A549 (cell line): ENCODE measurements around the gene SEPTIN12. TPM values are rescaled to one million over a fixed set of nuclear protein-coding genes. Genes with fewer than 3 reads are reported as not detected.

Source experiments
- ATAC-seq, 2 experiments: fragments of 200-7000 bp in 1 of 2; fragments of >200 bp in 1 of 2; cut with Nextera tagmentation in 1 of 2; cut with Tn5 transposase in 1 of 2; 3 replicates each; pipeline versions ENCODE4 v1.8.0 to v1.9.1; 2018 to 2020; ENCODE audit warnings: mild to moderate bottlenecking in 1 of 2, moderate library complexity in 1 of 2
- CTCF ChIA-PET: fragments of 300-600 bp; sonication (Branson Sonifier 250); formaldehyde crosslinking; extraction: SDS; loops from one replicate; lab custom pipeline; 2021; ENCODE audit warnings: antibody characterized with exemption, inconsistent platforms; lab: Yijun Ruan, JAX
- POLR2A ChIA-PET: fragments of 350-600 bp; formaldehyde crosslinking; extraction: SDS; loops from one replicate; lab custom pipeline; 2021; ENCODE audit warnings: antibody characterized with exemption, inconsistent platforms; lab: Yijun Ruan, JAX
- DNase-seq, 2 experiments: peaks; one replicate each; pipeline versions ENCODE4 v3.0.0 to v3.0.0-alpha.2; 2011 to 2016; ENCODE audit warnings: low read depth in 1 of 2, low spot score in 1 of 2
- FAIRE-seq: peaks from 2 replicates; lab custom pipeline; 2011; peaks lifted over from hg19 to GRCh38; lab: Jason Lieb, UNC
- H3K27ac ChIP-seq, 2 experiments: fragments of >200 bp; sonication (Bioruptor Twin); formaldehyde crosslinking; 3 replicates each; pipeline ENCODE4 v1.5.1; 2016 to 2017
- H3K4me1 ChIP-seq: fragments of >200 bp; sonication (Bioruptor Twin); formaldehyde crosslinking; 3 replicates; pipeline ENCODE4 v1.6.1; 2016
- H3K4me2 ChIP-seq: fragments of >200 bp; sonication (Bioruptor Twin); formaldehyde crosslinking; 3 replicates; pipeline ENCODE4 v1.6.1; 2016
- H3K4me3 ChIP-seq: fragments of >200 bp; sonication (Bioruptor Twin); formaldehyde crosslinking; 3 replicates; pipeline ENCODE4 v1.5.1; 2016
- H3K9me3 ChIP-seq: fragments of >200 bp; sonication (Bioruptor Twin); formaldehyde crosslinking; 3 replicates; pipeline ENCODE4 v1.6.1; 2016
- FOSL2 ChIP-seq, 2 experiments: fragments of 450-650 bp in 1 of 2; fragments of >200 bp in 1 of 2; sonication (Bioruptor Twin) in 1 of 2; formaldehyde crosslinking; IDR thresholded peaks; 2 replicates each; pipeline versions ENCODE4 v1.5.0 to v1.6.1; 2016 to 2020; ENCODE audit warnings: mild to moderate bottlenecking in 1 of 2, moderate library complexity in 1 of 2
- FOXS1 ChIP-seq: fragments of 250-450 bp; sonication (Bioruptor Pico); IDR thresholded peaks from 2 replicates; pipeline ENCODE4 v1.5.0; 2020; ENCODE audit warnings: mild to moderate bottlenecking, moderate library complexity
- HDAC2 ChIP-seq: fragments of 200-600 bp; sonication (generic); IDR thresholded peaks from 2 replicates; pipeline ENCODE4 v1.6.1; 2016
- HOXB5 ChIP-seq: fragments of 250-450 bp; sonication (Bioruptor Pico); IDR thresholded peaks from 2 replicates; pipeline ENCODE4 v1.5.0; 2020; ENCODE audit warnings: mild to moderate bottlenecking, moderate library complexity
- JUNB ChIP-seq: fragments of >200 bp; sonication (Bioruptor Twin); formaldehyde crosslinking; IDR thresholded peaks from 2 replicates; pipeline ENCODE4 v1.6.1; 2016
- MAFK ChIP-seq: fragments of 450-650 bp; IDR thresholded peaks from 2 replicates; pipeline ENCODE4 v1.6.1; 2014; ENCODE audit not compliant: partially characterized antibody
- MAZ ChIP-seq: fragments of 150-350 bp; IDR thresholded peaks from 2 replicates; pipeline ENCODE4 v1.6.1; 2014; ENCODE audit warnings: antibody characterized with exemption, low read depth, low read length, borderline replicate concordance
- NFE2L2 ChIP-seq: fragments of 150-350 bp; conservative IDR thresholded peaks from 2 replicates; pipeline ENCODE4 v1.6.1; 2014; ENCODE audit warnings: low read length
- NPAS2 ChIP-seq: fragments of 250-450 bp; sonication (Bioruptor Pico); IDR thresholded peaks from 2 replicates; pipeline ENCODE4 v1.8.0; 2022; ENCODE audit warnings: mild to moderate bottlenecking, moderate library complexity, borderline replicate concordance
- PHF8 ChIP-seq: fragments of 200-600 bp; sonication (generic); IDR thresholded peaks from 2 replicates; pipeline ENCODE4 v1.6.1; 2016; ENCODE audit warnings: low read depth, mild to moderate bottlenecking, antibody characterized with exemption, moderate library complexity, borderline replicate concordance
- RCOR1 ChIP-seq: fragments of 150-350 bp; IDR thresholded peaks from 2 replicates; pipeline ENCODE4 v1.6.1; 2014; ENCODE audit warnings: antibody characterized with exemption, low read length, low read depth
- SREBF2 ChIP-seq: fragments of 450-650 bp; IDR thresholded peaks from 2 replicates; pipeline ENCODE4 v1.6.1; 2014; ENCODE audit warnings: mild to moderate bottlenecking, moderate library complexity
- TFCP2L1 ChIP-seq: fragments of 250-450 bp; sonication (Bioruptor Pico); IDR thresholded peaks from 2 replicates; pipeline ENCODE4 v1.5.0; 2021; ENCODE audit warnings: mild to moderate bottlenecking
- WGBS: methylation state at CpG from one replicate; pipeline ENCODE4 v1.1.6; 2017; ENCODE audit errors: missing lambda C conversion rate; 5-methylcytosine and 5-hydroxymethylcytosine counted together
- polyA plus RNA-seq, 4 experiments: library from polyadenylated mRNA; depleted of rRNA in 3 of 4; stranded (reverse); fragments of >200 nt; fragmentation: RNase III in 1 of 4; extraction: RNeasy Plus Mini Kit Qiagen cat#74134 plus additional on column Dnase treatment in 1 of 4; gene quantifications; 2 replicates in 3 of 4; 3 replicates in 1 of 4; pipeline ENCODE4 v1.2.3, GENCODE V29; 2011 to 2017
- TF ChIP-seq, protein P1 (sequence below): fragments of >200 bp; sonication (Bioruptor Twin); formaldehyde crosslinking; IDR thresholded peaks from 2 replicates; pipeline ENCODE4 v1.6.1; 2016
- TF ChIP-seq, protein P2 (sequence below): fragments of >200 bp; sonication (Bioruptor Twin); formaldehyde crosslinking; IDR thresholded peaks from 3 replicates; pipeline ENCODE4 v1.6.1; 2016
- TF ChIP-seq, protein P3 (sequence below): fragments of 450-650 bp; IDR thresholded peaks from 2 replicates; pipeline ENCODE4 v1.6.1; 2014; ENCODE audit warnings: antibody characterized with exemption
- TF ChIP-seq, protein P4 (sequence below): fragments of 150-350 bp; IDR thresholded peaks from 2 replicates; pipeline ENCODE4 v1.6.1; 2014; ENCODE audit warnings: low read depth, mild to moderate bottlenecking, low read length
- TF ChIP-seq, protein P5 (sequence below): fragments of 200-600 bp; sonication (generic); IDR thresholded peaks from 2 replicates; pipeline ENCODE4 v1.6.1; 2016; ENCODE audit warnings: antibody characterized with exemption, mild to moderate bottlenecking, moderate library complexity
- TF ChIP-seq, protein P6 (sequence below): IDR thresholded peaks from 2 replicates; pipeline ENCODE4 v1.6.1; 2012

Gene SEPTIN12
- polyA plus RNA-seq, 2 of the 4 experiments (the other 2 are of a cell fraction), result 0.14 TPM; not detected in 1

DNA sequence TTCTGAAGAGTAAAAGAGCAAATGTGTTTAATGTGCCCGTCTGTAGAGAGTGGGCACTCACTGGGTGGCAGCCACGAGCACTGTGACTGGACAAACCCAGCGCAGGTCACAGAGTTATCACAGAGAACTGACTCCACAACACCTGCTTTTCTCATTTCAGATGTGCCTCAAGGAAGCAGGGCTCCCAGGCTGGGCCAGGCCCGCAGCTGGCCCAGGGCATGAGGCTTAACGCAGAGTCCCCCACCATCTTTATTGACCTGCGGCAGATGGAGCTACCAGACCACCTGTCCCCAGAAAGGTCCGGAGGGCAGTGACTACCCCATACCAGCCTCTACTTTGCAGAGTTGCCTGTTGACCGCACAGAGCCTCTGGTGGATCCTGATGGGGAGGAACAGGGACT lies 41.9 kb downstream of the SEPTIN12 start:
- Histone ChIP-seq H3K9me3 (no peaks in the 10 kb centered on the region), H3K27ac (no peak overlapping the region), H3K4me3 (no peak overlapping the region), H3K4me2 (no peak overlapping the region), H3K4me1 (no peaks in the 10 kb centered on the region)
- DNase-seq (no peak), FAIRE-seq (no peak), ATAC-seq (peak in 1 of 2 experiments; percentile 17; a peak in 2 of 6 replicates)
- CTCF ChIA-PET, result interaction anchor here (1.0 to 1.6 kb wide), 2 partner anchors 23 to 209 kb away, joined by 3 to 5 read pairs; no protein-coding TSS in a partner anchor
- TF ChIP-seq MAZ (no peak), HOXB5 (CRISPR knock-in tag) (no peak), TFCP2L1 (CRISPR knock-in tag) (no peak), RCOR1 (no peak), FOSL2 (IDR thresholded peaks at IDR 0.05) (no peak), FOSL2 (CRISPR knock-in tag; IDR thresholded peaks at IDR 0.05) (no peak), MAFK (no peak), FOXS1 (no peak), SREBF2 (no peak), NFE2L2 (no peak), HDAC2 (no peak)
- TF ChIP-seq, protein P1, sequence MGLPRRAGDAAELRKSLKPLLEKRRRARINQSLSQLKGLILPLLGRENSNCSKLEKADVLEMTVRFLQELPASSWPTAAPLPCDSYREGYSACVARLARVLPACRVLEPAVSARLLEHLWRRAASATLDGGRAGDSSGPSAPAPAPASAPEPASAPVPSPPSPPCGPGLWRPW, result no peak
- TF ChIP-seq, protein P2, sequence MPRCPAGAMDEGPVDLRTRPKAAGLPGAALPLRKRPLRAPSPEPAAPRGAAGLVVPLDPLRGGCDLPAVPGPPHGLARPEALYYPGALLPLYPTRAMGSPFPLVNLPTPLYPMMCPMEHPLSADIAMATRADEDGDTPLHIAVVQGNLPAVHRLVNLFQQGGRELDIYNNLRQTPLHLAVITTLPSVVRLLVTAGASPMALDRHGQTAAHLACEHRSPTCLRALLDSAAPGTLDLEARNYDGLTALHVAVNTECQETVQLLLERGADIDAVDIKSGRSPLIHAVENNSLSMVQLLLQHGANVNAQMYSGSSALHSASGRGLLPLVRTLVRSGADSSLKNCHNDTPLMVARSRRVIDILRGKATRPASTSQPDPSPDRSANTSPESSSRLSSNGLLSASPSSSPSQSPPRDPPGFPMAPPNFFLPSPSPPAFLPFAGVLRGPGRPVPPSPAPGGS, result no peak
- TF ChIP-seq, protein P3, sequence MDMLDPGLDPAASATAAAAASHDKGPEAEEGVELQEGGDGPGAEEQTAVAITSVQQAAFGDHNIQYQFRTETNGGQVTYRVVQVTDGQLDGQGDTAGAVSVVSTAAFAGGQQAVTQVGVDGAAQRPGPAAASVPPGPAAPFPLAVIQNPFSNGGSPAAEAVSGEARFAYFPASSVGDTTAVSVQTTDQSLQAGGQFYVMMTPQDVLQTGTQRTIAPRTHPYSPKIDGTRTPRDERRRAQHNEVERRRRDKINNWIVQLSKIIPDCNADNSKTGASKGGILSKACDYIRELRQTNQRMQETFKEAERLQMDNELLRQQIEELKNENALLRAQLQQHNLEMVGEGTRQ, result no peak
- TF ChIP-seq, protein P4, sequence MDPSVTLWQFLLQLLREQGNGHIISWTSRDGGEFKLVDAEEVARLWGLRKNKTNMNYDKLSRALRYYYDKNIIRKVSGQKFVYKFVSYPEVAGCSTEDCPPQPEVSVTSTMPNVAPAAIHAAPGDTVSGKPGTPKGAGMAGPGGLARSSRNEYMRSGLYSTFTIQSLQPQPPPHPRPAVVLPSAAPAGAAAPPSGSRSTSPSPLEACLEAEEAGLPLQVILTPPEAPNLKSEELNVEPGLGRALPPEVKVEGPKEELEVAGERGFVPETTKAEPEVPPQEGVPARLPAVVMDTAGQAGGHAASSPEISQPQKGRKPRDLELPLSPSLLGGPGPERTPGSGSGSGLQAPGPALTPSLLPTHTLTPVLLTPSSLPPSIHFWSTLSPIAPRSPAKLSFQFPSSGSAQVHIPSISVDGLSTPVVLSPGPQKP, result no peak
- TF ChIP-seq, protein P5, sequence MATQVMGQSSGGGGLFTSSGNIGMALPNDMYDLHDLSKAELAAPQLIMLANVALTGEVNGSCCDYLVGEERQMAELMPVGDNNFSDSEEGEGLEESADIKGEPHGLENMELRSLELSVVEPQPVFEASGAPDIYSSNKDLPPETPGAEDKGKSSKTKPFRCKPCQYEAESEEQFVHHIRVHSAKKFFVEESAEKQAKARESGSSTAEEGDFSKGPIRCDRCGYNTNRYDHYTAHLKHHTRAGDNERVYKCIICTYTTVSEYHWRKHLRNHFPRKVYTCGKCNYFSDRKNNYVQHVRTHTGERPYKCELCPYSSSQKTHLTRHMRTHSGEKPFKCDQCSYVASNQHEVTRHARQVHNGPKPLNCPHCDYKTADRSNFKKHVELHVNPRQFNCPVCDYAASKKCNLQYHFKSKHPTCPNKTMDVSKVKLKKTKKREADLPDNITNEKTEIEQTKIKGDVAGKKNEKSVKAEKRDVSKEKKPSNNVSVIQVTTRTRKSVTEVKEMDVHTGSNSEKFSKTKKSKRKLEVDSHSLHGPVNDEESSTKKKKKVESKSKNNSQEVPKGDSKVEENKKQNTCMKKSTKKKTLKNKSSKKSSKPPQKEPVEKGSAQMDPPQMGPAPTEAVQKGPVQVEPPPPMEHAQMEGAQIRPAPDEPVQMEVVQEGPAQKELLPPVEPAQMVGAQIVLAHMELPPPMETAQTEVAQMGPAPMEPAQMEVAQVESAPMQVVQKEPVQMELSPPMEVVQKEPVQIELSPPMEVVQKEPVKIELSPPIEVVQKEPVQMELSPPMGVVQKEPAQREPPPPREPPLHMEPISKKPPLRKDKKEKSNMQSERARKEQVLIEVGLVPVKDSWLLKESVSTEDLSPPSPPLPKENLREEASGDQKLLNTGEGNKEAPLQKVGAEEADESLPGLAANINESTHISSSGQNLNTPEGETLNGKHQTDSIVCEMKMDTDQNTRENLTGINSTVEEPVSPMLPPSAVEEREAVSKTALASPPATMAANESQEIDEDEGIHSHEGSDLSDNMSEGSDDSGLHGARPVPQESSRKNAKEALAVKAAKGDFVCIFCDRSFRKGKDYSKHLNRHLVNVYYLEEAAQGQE, result no peak
- WGBS, result 79% methylated on average over 8 of the region's 8 CpGs
- POLR2A ChIA-PET, result interaction anchor here (1.5 kb wide), 1 partner anchor 11 kb away, joined by 7 read pairs; the partner anchor contains the start of gene DNAAF8

DNA sequence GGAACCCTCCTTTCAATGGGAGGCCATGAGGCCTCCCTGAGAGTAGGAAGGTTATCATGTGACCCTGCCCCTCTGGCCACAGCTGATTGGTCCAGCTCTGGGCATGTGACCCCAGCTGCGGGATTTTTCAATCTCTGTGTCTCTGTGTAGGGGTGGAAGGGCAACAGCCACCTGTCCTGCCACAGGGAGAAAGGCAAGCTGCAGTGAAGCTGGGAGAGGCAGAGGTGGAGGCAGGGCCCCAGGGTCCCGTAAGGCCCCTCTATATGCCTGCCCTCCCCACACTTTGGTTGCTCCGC lies 42.9 kb downstream of the SEPTIN12 start:
- H3K27ac ChIP-seq, result no peak overlapping the region
- H3K4me2 ChIP-seq, result no peak overlapping the region
- ATAC-seq (peak in 1 of 2 experiments; percentile 11; a peak in 2 of 6 replicates), DNase-seq (no peak), FAIRE-seq (no peak)
- ChIA-PET POLR2A (interaction anchor here (0.7 kb wide), 1 partner anchor 11 kb away, joined by 3 read pairs; the partner anchor contains the start of genes ANKS3 and DNAAF8), CTCF (interaction anchor here (1.5 kb wide), 1 partner anchor 10 kb away, joined by 4 read pairs; no protein-coding TSS in a partner anchor)
- TF ChIP-seq, protein P3, result peak; percentile 81
- TF ChIP-seq, protein P6, sequence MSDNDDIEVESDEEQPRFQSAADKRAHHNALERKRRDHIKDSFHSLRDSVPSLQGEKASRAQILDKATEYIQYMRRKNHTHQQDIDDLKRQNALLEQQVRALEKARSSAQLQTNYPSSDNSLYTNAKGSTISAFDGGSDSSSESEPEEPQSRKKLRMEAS, result no peak
- TF ChIP-seq NPAS2 (CRISPR knock-in tag) (no peak), PHF8 (no peak), JUNB (no peak)
- no peaks in the 10 kb centered on the region for H3K4me1 ChIP-seq
- H3K9me3 ChIP-seq, result no peaks in the 10 kb centered on the region
- WGBS, result 100% methylated on average over 3 of the region's 3 CpGs
- no peak overlapping the region for H3K4me3 ChIP-seq
